EL (cell line): ENCODE measurements around the gene ZNF358.

Experiments used
- DNase-seq: peaks from one replicate; pipeline ENCODE4 v3.0.0-alpha.2; 2016

ZNF358 gene

GRCh38 chr19:7562646-7563393 is 46.9 kb downstream of the ZNF358 start:
- DNase-seq, result no peak

DNA sequence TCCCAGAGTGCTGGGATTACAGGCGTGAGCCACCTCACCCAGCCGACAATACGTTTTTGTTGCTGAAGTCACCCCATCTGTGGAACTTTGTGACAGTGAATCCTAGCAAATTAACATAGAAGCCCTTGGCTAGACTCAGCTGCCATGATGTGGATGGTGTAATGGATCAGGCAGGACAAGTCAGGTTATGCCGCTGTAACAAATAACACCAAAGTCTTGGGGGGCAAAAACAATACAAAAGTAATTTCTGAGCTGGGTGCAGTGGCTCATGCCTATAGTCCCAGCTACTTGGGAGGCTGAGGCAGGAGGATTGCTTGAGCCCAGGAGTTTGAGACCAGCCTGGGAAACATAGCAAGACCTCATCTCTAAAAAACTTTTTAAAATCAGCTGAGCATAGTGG is 49.0 kb downstream of the ZNF358 start:
- DNase-seq, result no peak

GRCh38 chr19:7565332-7565731 is 49.4 kb downstream of the ZNF358 start:
- no peak for DNase-seq
